Lower leg skin (tissue), 4 donors: ENCODE results near the gene XIRP2. TPM values are rescaled to one million over a fixed set of nuclear protein-coding genes. Genes with fewer than 3 reads are reported as not detected.

Experiments used
- DNase-seq, 2 donors: peaks; one replicate each; pipeline ENCODE4 v3.0.0-alpha.2; 2019; ENCODE audit warnings: low spot score in 2 of 2
- H3K4me3 ChIP-seq: fragments of 200-600 bp; sonication (generic); 2 replicates; pipeline ENCODE4 v1.5.1; 2017; ENCODE audit warnings: mild to moderate bottlenecking, low read depth; ENCODE audit not compliant: poor library complexity, severe bottlenecking
- POLR2A ChIP-seq, 2 donors: fragments of 450-650 bp; IDR thresholded peaks; one replicate each; pipeline ENCODE4 v1.6.1; 2016 to 2017; ENCODE audit warnings: antibody characterized with exemption in 2 of 2, mild to moderate bottlenecking in 1 of 2, moderate library complexity in 1 of 2
- WGBS, 2 donors: methylation state at CpG; one replicate each; pipeline ENCODE4 v1.1.5; 2018; 5-methylcytosine and 5-hydroxymethylcytosine counted together
- intact Hi-C: fragments of 100-400 bp; cut with DNase I; formaldehyde crosslinking; loops from one replicate; pipeline ENCODE4 v1.15.0; 2023; ENCODE audit warnings: low total_unique reads
- total RNA-seq, 4 donors: library from RNA; depleted of rRNA; stranded (reverse); fragments of >200 nt; gene quantifications; one replicate each; pipeline ENCODE4 v1.1.0, GENCODE V29; 2016
- TF ChIP-seq, protein P1 (sequence below), 3 donors: fragments of 450-650 bp; IDR thresholded peaks; one replicate each; pipeline ENCODE4 v1.5.1; 2016; ENCODE audit warnings: antibody characterized with exemption in 3 of 3, mild to moderate bottlenecking in 3 of 3, moderate library complexity in 2 of 3

Gene XIRP2
- total RNA-seq, 4 donors from 2014 or later, result 0.06 TPM; not detected in 3

DNA sequence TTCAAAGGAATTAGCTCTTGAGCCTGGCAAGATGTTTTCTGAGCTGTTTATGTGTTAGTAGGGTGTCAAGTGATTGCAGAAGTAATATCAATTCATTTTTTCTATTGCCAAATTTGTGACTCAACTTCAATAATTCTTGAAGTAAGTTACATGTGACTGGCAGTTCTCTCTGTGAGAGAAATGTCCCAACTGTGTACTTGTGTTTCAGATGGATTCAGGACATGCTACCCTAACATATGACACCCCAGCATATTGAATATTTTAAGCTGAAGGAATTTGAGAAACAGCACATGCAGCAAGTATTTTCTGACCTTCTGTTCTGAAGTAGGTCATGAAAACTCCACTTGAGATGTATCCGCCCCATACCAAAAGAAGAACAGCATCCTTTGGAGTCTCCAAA, 263.6 kb downstream of the XIRP2 start:
- no peak for DNase-seq
- intact Hi-C loops, result no loop called here
- H3K4me3 ChIP-seq, result no peak overlapping the region
- TF ChIP-seq POLR2A (IDR thresholded peaks at IDR 0.05), result no peak
- TF ChIP-seq, protein P1, sequence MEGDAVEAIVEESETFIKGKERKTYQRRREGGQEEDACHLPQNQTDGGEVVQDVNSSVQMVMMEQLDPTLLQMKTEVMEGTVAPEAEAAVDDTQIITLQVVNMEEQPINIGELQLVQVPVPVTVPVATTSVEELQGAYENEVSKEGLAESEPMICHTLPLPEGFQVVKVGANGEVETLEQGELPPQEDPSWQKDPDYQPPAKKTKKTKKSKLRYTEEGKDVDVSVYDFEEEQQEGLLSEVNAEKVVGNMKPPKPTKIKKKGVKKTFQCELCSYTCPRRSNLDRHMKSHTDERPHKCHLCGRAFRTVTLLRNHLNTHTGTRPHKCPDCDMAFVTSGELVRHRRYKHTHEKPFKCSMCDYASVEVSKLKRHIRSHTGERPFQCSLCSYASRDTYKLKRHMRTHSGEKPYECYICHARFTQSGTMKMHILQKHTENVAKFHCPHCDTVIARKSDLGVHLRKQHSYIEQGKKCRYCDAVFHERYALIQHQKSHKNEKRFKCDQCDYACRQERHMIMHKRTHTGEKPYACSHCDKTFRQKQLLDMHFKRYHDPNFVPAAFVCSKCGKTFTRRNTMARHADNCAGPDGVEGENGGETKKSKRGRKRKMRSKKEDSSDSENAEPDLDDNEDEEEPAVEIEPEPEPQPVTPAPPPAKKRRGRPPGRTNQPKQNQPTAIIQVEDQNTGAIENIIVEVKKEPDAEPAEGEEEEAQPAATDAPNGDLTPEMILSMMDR (IDR thresholded peaks at IDR 0.05), result no peak
- WGBS, 2 donors, result 78 to 81% methylated on average over 1 of the region's 1 CpG

DNA sequence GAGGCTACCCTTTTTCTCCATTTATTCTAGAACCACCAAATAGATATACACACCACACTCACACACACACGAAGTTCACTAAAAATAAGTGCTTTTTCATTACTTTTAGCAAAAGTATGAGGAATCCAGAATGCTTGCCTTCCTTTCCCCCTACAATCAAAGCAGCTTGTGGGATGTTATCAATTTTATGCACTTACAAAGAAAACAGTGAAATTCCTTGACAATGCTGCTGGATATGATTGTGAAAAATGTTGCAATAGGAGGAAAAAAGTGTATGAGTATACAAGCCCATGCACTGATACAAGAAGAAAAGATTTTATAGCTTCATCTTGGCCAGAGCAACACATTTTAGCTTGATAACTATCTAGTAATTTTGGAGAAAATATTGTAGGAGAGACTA, 269.2 kb downstream of the XIRP2 start:
- no peak overlapping the region for H3K4me3 ChIP-seq
- DNase-seq, result no peak
- 44 to 53% methylated on average over 1 of the region's 1 CpG for WGBS, 2 donors
- TF ChIP-seq, protein P1 (IDR thresholded peaks at IDR 0.05), result no peak
- intact Hi-C loops, result no loop called here

DNA sequence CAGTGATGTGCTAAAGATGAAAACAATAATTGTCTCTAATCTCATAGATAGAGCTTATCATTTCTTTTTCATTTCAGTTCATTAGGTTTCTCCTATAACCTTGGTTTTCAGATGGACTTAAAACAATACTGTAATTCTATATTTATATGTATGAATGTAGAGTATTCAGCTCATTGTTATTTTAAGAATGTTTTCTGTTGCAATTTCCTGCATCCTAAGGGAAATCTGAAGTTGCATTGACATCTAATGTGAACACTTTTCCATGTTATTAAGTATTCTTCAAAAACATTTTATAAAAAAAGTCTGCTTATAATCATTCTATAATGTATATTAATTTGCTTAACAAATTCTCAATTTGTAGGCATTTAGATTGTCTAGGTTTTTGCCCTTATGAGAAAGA, 288.9 kb downstream of the XIRP2 start:
- intact Hi-C loops, result no loop called here

DNA sequence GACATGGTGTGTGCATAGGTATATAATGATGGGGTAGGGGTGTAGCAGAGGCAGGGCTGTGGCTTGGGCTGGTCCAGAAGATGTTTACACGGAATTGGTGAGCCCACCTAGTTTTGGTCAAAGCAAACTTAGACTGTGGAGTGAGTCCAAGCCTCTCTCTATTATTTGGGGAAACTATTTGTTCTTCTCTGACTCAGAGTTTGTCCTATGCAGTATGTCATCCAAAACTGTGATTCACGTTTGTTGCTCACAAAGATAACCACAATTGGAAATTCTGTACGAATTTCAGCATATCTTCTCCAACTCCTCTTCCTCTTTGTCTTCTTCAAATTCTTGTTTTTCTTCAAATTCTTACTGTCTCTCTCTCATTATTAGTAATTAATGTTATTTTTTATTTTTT, 292.9 kb downstream of the XIRP2 start:
- intact Hi-C loops, result no loop called here
- no peak overlapping the region for H3K4me3 ChIP-seq
- TF ChIP-seq, protein P1 (IDR thresholded peaks at IDR 0.05), result no peak
- no peak for TF ChIP-seq POLR2A (IDR thresholded peaks at IDR 0.05)
- DNase-seq, result no peak
- 64 to 66% methylated on average over 3 of the region's 3 CpGs for WGBS, 2 donors

More for the DNA sequence above, 288.9 kb downstream of the XIRP2 start:
- no peak for DNase-seq
- no peak for TF ChIP-seq POLR2A (IDR thresholded peaks at IDR 0.05)
- TF ChIP-seq, protein P1 (IDR thresholded peaks at IDR 0.05), result no peak
- H3K4me3 ChIP-seq, result no peak overlapping the region

DNA sequence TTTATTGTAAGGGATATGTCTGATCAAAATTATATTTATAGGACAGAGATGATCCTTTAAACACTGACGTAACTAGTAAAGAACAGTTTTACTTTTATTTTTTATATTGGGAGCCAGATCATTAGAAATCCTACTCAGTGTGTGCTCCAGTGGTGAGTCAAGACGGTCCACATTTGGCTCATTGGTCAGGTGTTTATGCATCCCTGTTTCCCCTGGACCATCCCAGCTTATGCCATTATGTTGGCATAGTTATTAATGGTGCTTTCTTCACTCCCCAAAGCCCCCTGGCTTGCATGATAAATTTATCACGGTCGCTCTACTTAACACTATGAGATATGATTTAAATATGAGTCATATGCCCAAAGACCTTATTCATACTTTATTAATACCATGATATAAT, 293.4 kb downstream of the XIRP2 start:
- H3K4me3 ChIP-seq, result no peak overlapping the region
- 81 to 83% methylated on average over 4 of the region's 4 CpGs for WGBS, 2 donors
- intact Hi-C loops, result no loop called here
- no peak for DNase-seq
- TF ChIP-seq POLR2A (IDR thresholded peaks at IDR 0.05), result no peak

DNA sequence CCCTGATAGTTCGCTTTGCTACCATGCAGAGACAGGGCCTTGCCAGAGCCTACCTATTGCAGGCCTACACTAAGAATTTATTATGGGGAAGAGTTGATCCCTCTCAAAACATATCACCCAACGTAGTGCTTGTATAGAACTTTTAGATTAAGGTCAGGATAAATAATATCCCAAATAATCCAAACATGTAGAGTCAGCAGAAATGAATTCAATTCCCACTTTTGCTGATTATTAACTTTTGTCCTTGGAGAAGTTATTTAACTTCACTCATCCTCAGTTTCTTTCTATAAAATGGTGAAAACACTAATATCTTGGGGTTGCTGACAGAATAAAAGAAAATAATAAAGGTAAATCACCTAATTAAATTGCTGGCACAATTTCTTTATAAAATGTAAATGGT, 294.1 kb downstream of the XIRP2 start:
- DNase-seq, result no peak
- TF ChIP-seq, protein P1 (IDR thresholded peaks at IDR 0.05), result no peak
- no peak for TF ChIP-seq POLR2A (IDR thresholded peaks at IDR 0.05)
- 82 to 84% methylated on average over 2 of the region's 2 CpGs for WGBS, 2 donors
- intact Hi-C loops, result no loop called here
- H3K4me3 ChIP-seq, result no peak overlapping the region
